OCI-LY1 (cell line): ENCODE measurements around the gene DCLRE1C.

Source experiments
- CTCF ChIP-seq: fragments of 200-600 bp; sonication (generic), shearing (Covaris generic); IDR thresholded peaks from 2 replicates; pipeline ENCODE4 v1.5.1; 2017; ENCODE audit warnings: mild to moderate bottlenecking, antibody characterized with exemption, low read length, moderate library complexity, mixed read lengths
- EZH2 ChIP-seq: fragments of 200-600 bp; sonication (generic), shearing (Covaris generic); IDR thresholded peaks from 2 replicates; pipeline ENCODE4 v1.8.0; 2017; ENCODE audit warnings: borderline replicate concordance, mixed run types, mild to moderate bottlenecking, antibody characterized with exemption, low read length, moderate library complexity, mixed read lengths

- TF ChIP-seq CTCF (no peak), EZH2 (no peak)
Observed at GRCh38 chr10:14884082-14884481, 69.8 kb downstream of the DCLRE1C start.
